ENCODE measurements around the gene PLA2G7. TPM values are rescaled to one million over a fixed set of nuclear protein-coding genes. Genes with fewer than 3 reads are reported as not detected.

The PLA2G7 gene
- total and polyA plus RNA-seq, 2 of the 4 experiments (the other 2 are of a cell fraction) = not detected

- Histone ChIP-seq H2AK9ac (replicated peaks; ENCODE audit: low read depth, low read length, poor library complexity) (no peak overlapping the region), H4K20me1 (ENCODE audit: insufficient read depth, low read length) (no peaks in the 10 kb centered on the region), H4K5ac (ENCODE audit: low read depth, low read length) (no peak overlapping the region), H3K4me1 (ENCODE audit: control insufficient read depth, insufficient read depth, low read length) (no peaks in the 10 kb centered on the region), H3K36me3 (ENCODE audit: control insufficient read depth, insufficient read depth, low read length) (no peaks in the 10 kb centered on the region), H3K4ac (ENCODE audit: low read depth, low read length) (no peak overlapping the region), H4K8ac (ENCODE audit: low read depth in 2 of 2, low read length in 2 of 2) (no peak overlapping the region), H3K9me3 (ENCODE audit: control insufficient read depth, insufficient read depth, low read length) (no peaks in the 10 kb centered on the region), H3K4me3 (ENCODE audit: insufficient read depth, low read depth, low read length) (no peak overlapping the region), H3K9ac (ENCODE audit: low read depth, low read length) (no peak overlapping the region), H3K9me1 (ENCODE audit: insufficient read depth, low read length) (no peaks in the 10 kb centered on the region), H2AFZ (replicated peaks; ENCODE audit: low read length, poor library complexity) (no peak overlapping the region), H2AK5ac (ENCODE audit: low read depth, low read length) (no peak overlapping the region), H2BK120ac (ENCODE audit: low read depth, low read length) (no peak overlapping the region), H2BK5ac (ENCODE audit: low read depth, low read length, poor library complexity, severe bottlenecking) (no peak overlapping the region), H3K56ac (ENCODE audit: extremely low read depth, insufficient read depth, low read length) (no peak overlapping the region), H3K23ac (ENCODE audit: low read depth, low read length) (no peak overlapping the region), H3K27me3 (ENCODE audit: control insufficient read depth, insufficient read depth, low read length) (no peaks in the 10 kb centered on the region), H4K91ac (ENCODE audit: insufficient read depth, low read depth, low read length) (no peak overlapping the region), H2BK15ac (ENCODE audit: low read depth, low read length) (no peak overlapping the region), H3K18ac (ENCODE audit: low read depth, low read length) (no peak overlapping the region), H3K79me1 (ENCODE audit: low read depth in 1 of 2, low read length in 2 of 2) (no peaks in the 10 kb centered on the region), H3K4me2 (ENCODE audit: low read depth, low read length) (no peak overlapping the region), H3K27ac (ENCODE audit: insufficient read depth, low read length) (no peak overlapping the region), H2BK20ac (ENCODE audit: low read depth, low read length) (no peak overlapping the region), H3K14ac (replicated peaks; ENCODE audit: low read depth, low read length) (no peak overlapping the region)
- in situ Hi-C loops (cut with MboI; ENCODE audit: low sequenced_read_pairs) (no loop called here), dilution Hi-C loops (cut with HindIII; ENCODE audit: low sequenced_read_pairs, unreplicated experiment) (no loop called here), intact Hi-C loops (cut with micrococcal nuclease) (no loop called here)
- no peak for TF ChIP-seq RFX5 (IDR thresholded peaks at IDR 0.05; ENCODE audit: low read depth, low read length)
- TF ChIP-seq SMC3 (IDR thresholded peaks at IDR 0.05; ENCODE audit: low read depth, low read length) = no peak
- no peak for TF ChIP-seq RCOR1 (IDR thresholded peaks at IDR 0.05; ENCODE audit: insufficient replicate concordance, low read length)
- TF ChIP-seq, protein P1, sequence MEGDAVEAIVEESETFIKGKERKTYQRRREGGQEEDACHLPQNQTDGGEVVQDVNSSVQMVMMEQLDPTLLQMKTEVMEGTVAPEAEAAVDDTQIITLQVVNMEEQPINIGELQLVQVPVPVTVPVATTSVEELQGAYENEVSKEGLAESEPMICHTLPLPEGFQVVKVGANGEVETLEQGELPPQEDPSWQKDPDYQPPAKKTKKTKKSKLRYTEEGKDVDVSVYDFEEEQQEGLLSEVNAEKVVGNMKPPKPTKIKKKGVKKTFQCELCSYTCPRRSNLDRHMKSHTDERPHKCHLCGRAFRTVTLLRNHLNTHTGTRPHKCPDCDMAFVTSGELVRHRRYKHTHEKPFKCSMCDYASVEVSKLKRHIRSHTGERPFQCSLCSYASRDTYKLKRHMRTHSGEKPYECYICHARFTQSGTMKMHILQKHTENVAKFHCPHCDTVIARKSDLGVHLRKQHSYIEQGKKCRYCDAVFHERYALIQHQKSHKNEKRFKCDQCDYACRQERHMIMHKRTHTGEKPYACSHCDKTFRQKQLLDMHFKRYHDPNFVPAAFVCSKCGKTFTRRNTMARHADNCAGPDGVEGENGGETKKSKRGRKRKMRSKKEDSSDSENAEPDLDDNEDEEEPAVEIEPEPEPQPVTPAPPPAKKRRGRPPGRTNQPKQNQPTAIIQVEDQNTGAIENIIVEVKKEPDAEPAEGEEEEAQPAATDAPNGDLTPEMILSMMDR (conservative IDR thresholded peaks at IDR 0.05; ENCODE audit: low read depth, low read length) = no peak
- no peak for TF ChIP-seq NFE2L2 (IDR thresholded peaks at IDR 0.05; ENCODE audit: low read depth, low read length)
- TF ChIP-seq CHD1 (IDR thresholded peaks at IDR 0.05; ENCODE audit: low read depth, low read length) = no peak
- TF ChIP-seq POLR2A (IDR thresholded peaks at IDR 0.05; ENCODE audit: low read depth, low read length) = no peak
- no peak for TF ChIP-seq RAD21 (IDR thresholded peaks at IDR 0.05; ENCODE audit: low read length)
- TF ChIP-seq ELK1 (IDR thresholded peaks at IDR 0.05; ENCODE audit: borderline replicate concordance, low read depth, low read length) = no peak
- TF ChIP-seq BHLHE40 (IDR thresholded peaks at IDR 0.05; ENCODE audit: low read depth, low read length) = no peak
- TF ChIP-seq MXI1 (IDR thresholded peaks at IDR 0.05; ENCODE audit: borderline replicate concordance, low read depth, low read length) = no peak
- ATAC-seq (ENCODE audit: low read depth) (no peak), DNase-seq (no peak)
- ChIA-PET CTCF (no interaction called here), POLR2A (ENCODE audit: unreplicated experiment) (no interaction called here)
- BruUV-seq (replicated peaks) = no TSS peak
- 70% methylated on average over 2 of the region's 5 CpGs; no CpG with 5 or more reads in 1 of the 2 experiments for WGBS, 2 experiments (ENCODE audit: extremely low coverage in 2 of 2, insufficient read length in 1 of 2)
Measured at GRCh38 chr6:46748940-46749503, 13.8 kb upstream of the PLA2G7 start.

Data from IMR-90 (cell line).